Fibroblast of lung (primary cell): ENCODE data around the gene GOLPH3.

Source experiments
- CTCF ChIP-seq, 2 donors: IDR thresholded peaks in 1 of 2; conservative IDR thresholded peaks in 1 of 2; 1 replicate in 1 of 2; 2 replicates in 1 of 2; pipeline ENCODE4 v1.5.1; 2011 to 2012; ENCODE audit warnings: low read length in 2 of 2, control low read depth in 1 of 2, inconsistent platforms in 1 of 2, low read depth in 1 of 2, mild to moderate bottlenecking in 1 of 2
- EZH2 ChIP-seq: IDR thresholded peaks from 2 replicates; pipeline ENCODE4 v1.5.1; 2012; ENCODE audit warnings: low read length, control low read depth, mild to moderate bottlenecking; ENCODE audit errors: missing control alignments

- TF ChIP-seq CTCF (conservative IDR thresholded peaks at IDR 0.05 in 1 of 2, IDR thresholded peaks at IDR 0.05 in 1 of 2; ENCODE audit: low read depth in 1 of 2, low read length in 2 of 2): no peak
- TF ChIP-seq EZH2: no peak
Observed at GRCh38 chr5:32116574-32117313, 57.4 kb downstream of the GOLPH3 start.
